Measurements from ENCODE around the gene AJAP1.

AJAP1 gene

GRCh38 chr1:4653796-4654725 is at the start of gene AJAP1:
AJAP1 (plus strand) TSS chr1:4654609; CDS start chr1:4655426, 817 bp downstream.
- no peak for DNase-seq (ENCODE audit: low read depth)

GRCh38 chr1:4605158-4605557 is 49.3 kb upstream of the AJAP1 start:
- no peak for DNase-seq (ENCODE audit: low read depth)
- no peak overlapping the region for H3K4me3 ChIP-seq (ENCODE audit: low read length)
- TF ChIP-seq CTCF (IDR thresholded peaks at IDR 0.05; ENCODE audit: insufficient read depth, low read depth, low read length, missing control alignments) = no peak

More at GRCh38 chr1:4653796-4654725, at the start of gene AJAP1:
- no peak within 1 kb of the TSS for H3K4me3 ChIP-seq (ENCODE audit: low read length)
- TF ChIP-seq CTCF (IDR thresholded peaks at IDR 0.05; ENCODE audit: insufficient read depth, low read depth, low read length, missing control alignments) = no peak

- no peak for TF ChIP-seq CTCF (IDR thresholded peaks at IDR 0.05; ENCODE audit: insufficient read depth, low read depth, low read length, missing control alignments)
- no peak overlapping the region for H3K4me3 ChIP-seq (ENCODE audit: low read length)
- no peak for DNase-seq (ENCODE audit: low read depth)
Measured at GRCh38 chr1:4611563-4612341, 42.7 kb upstream of the AJAP1 start.

GRCh38 chr1:4612991-4613390 is 41.4 kb upstream of the AJAP1 start:
- TF ChIP-seq CTCF (IDR thresholded peaks at IDR 0.05; ENCODE audit: insufficient read depth, low read depth, low read length, missing control alignments) = no peak
- DNase-seq (ENCODE audit: low read depth) = no peak
- H3K4me3 ChIP-seq (ENCODE audit: low read length) = no peak overlapping the region

- TF ChIP-seq CTCF (IDR thresholded peaks at IDR 0.05; ENCODE audit: insufficient read depth, low read depth, low read length, missing control alignments) = no peak
- DNase-seq (ENCODE audit: low read depth) = no peak
Measured at GRCh38 chr1:4613606-4614370, 40.6 kb upstream of the AJAP1 start.

GRCh38 chr1:4614371-4615137 is 39.9 kb upstream of the AJAP1 start:
- TF ChIP-seq CTCF (IDR thresholded peaks at IDR 0.05; ENCODE audit: insufficient read depth, low read depth, low read length, missing control alignments) = no peak
- no peak for DNase-seq (ENCODE audit: low read depth)
- no peak overlapping the region for H3K4me3 ChIP-seq (ENCODE audit: low read length)

More at GRCh38 chr1:4613606-4614370, 40.6 kb upstream of the AJAP1 start:
- no peak overlapping the region for H3K4me3 ChIP-seq (ENCODE audit: low read length)

Data from epithelial cell of esophagus (primary cell).